Mucosa of stomach (tissue), 1 donor: Measurements from ENCODE around the gene ACTR6.
A peak's percentile ranks its signal among the peaks of the same experiment; 100 is the strongest.

Source experiments
- H3K27me3 ChIP-seq: one replicate; pipeline ENCODE4 v1.7.0; 2013; ENCODE audit warnings: mild to moderate bottlenecking, low read length; ENCODE audit not compliant: control insufficient read depth, insufficient read depth
- H3K36me3 ChIP-seq: one replicate; pipeline ENCODE4 v1.7.0; 2013; ENCODE audit warnings: low read length; ENCODE audit not compliant: control insufficient read depth, insufficient read depth
- H3K4me1 ChIP-seq: one replicate; pipeline ENCODE4 v1.7.0; 2013; ENCODE audit warnings: mild to moderate bottlenecking, low read length; ENCODE audit not compliant: control insufficient read depth, insufficient read depth
- H3K4me3 ChIP-seq: one replicate; pipeline ENCODE4 v1.7.0; 2013; ENCODE audit warnings: low read length
- H3K9ac ChIP-seq: one replicate; pipeline ENCODE4 v1.7.0; 2013; ENCODE audit warnings: mild to moderate bottlenecking, low read length, moderate library complexity
- H3K9me3 ChIP-seq: one replicate; pipeline ENCODE4 v1.7.0; 2013; ENCODE audit warnings: mild to moderate bottlenecking, low read length, moderate library complexity; ENCODE audit not compliant: control insufficient read depth
- donor health status: Pancreatic carcinoma.

Gene ACTR6

DNA sequence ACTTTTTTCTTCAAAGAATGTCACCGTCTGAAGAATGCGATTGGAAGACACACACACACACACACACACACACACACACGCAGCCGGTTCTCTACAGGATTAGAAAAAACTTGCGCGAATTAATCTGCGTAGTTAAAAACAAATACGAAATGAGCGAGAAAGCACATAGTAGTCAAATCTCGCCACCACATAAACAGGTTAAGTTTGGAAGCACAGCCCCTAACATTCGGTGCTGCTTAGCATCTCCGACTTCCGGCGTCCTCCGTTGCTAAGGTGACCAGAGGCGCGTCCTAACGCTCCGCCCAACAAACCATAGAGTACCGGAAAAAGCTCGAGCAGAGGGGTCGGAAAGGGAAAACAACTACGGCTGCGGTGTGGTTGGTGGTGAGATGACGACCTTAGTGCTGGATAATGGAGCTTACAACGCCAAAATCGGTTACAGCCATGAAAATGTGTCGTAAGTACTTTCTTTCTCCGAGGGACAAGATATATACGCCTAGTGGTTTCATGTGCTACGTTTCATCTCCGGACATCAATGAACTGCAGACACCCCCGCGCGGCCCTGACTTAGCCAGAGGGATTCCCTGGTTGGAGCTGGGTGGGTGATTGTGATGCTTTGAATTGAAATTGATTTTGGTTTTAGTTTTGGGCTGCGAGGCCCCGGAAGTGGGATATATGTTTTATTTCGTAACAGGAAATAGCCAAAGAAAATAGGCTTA, at the start of gene ACTR6:
TSS of gene ACTR6 (plus strand) at position 353 of the 719 bp plus-strand sequence. CDS start at position 390, 37 bp downstream.
- Histone ChIP-seq H3K27me3 (no peaks in the 10 kb centered on the region), H3K9me3 (no peaks in the 10 kb centered on the region), H3K4me3 (peak within 1 kb of the TSS; percentile 35), H3K36me3 (no peaks in the 10 kb centered on the region), H3K9ac (peak within 1 kb of the TSS; percentile 66), H3K4me1 (peaks cover 5% of the 10 kb centered on the region)

DNA sequence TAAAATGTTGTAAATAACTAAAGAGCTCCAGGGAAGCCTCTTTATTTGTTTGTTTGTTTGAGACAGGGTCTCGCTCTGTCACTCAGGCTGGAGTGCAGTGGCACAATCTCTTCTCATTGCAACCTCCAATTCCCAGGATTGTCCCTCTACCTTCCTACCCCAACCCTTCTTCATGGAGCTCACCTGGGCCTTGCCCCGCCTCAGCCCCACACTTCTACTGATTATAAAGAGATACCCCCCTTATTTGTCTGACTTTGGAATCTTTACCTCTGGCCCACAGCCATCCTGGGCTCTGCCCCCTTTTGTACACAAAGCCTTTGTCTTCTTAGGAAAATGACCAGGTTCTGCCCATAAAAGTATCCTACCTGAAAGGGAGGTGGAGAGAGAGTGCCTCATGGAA, 48.8 kb upstream of the ACTR6 start:
- Histone ChIP-seq H3K4me1 (peaks cover 3% of the 10 kb centered on the region), H3K9ac (no peak overlapping the region), H3K36me3 (no peaks in the 10 kb centered on the region), H3K4me3 (no peak overlapping the region), H3K9me3 (no peaks in the 10 kb centered on the region), H3K27me3 (no peaks in the 10 kb centered on the region)

DNA sequence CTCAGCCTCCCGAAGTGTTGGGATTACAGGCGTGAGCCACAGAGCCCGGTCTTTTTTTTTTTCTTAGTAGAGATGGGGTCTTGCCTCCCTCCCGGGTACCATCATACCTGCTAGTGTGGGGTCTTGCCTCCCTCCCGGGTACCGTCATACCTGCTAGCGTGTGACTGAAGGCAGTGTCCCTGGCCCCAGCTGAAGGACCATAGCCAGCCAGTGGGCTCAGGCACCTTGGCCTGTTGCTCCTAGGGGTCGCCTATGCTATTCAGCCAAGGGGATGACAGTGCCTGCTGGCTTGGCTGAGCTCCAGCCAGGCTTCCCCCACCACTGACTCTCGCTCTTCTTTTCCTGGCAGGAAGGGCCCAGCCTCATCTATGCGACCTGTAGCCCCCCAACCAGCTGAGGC, 47.5 kb upstream of the ACTR6 start:
- H3K36me3 ChIP-seq, result no peaks in the 10 kb centered on the region
- H3K27me3 ChIP-seq, result no peaks in the 10 kb centered on the region
- peaks cover 3% of the 10 kb centered on the region for H3K4me1 ChIP-seq
- no peak overlapping the region for H3K9ac ChIP-seq
- no peaks in the 10 kb centered on the region for H3K9me3 ChIP-seq
- no peak overlapping the region for H3K4me3 ChIP-seq

DNA sequence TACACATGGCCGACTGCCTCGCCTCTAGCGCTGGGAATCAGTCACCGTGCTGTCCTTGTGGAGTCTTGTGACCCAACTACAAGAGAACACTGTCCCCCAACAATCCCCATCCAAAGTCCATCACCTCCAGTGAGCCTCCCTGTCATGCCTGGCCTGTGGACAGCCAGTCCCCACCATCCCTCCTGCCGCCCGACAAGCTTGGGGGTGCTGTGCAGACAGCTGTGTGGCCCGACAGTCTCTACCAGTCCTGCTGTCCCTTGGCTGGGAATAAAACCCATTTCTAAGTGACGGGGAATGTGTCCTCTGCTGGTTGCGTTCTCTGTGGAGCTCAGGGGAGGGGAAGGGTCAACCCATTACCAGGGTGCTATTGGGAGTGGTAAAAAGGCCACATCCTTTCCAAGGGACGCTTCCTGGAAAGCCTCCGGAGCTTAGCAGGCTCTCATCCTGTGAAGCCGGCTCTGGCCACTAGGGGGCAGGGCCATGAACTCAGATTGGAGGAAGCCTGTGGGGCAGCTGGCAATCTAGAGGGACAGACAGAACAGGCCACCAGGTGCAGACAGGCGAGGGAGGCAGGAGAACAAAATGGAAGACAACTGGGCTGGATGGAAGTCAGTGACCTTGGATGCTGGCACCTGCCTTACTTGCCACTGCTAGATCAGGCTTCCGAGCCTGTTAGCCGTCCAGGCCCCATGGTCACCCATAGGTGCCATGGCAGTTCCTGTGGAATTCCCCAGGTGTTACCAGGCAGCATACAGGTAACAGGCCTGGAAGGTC, 46.0 kb upstream of the ACTR6 start:
- Histone ChIP-seq H3K4me1 (peaks cover 3% of the 10 kb centered on the region), H3K9ac (no peak overlapping the region), H3K27me3 (no peaks in the 10 kb centered on the region), H3K36me3 (no peaks in the 10 kb centered on the region), H3K9me3 (no peaks in the 10 kb centered on the region), H3K4me3 (no peak overlapping the region)

DNA sequence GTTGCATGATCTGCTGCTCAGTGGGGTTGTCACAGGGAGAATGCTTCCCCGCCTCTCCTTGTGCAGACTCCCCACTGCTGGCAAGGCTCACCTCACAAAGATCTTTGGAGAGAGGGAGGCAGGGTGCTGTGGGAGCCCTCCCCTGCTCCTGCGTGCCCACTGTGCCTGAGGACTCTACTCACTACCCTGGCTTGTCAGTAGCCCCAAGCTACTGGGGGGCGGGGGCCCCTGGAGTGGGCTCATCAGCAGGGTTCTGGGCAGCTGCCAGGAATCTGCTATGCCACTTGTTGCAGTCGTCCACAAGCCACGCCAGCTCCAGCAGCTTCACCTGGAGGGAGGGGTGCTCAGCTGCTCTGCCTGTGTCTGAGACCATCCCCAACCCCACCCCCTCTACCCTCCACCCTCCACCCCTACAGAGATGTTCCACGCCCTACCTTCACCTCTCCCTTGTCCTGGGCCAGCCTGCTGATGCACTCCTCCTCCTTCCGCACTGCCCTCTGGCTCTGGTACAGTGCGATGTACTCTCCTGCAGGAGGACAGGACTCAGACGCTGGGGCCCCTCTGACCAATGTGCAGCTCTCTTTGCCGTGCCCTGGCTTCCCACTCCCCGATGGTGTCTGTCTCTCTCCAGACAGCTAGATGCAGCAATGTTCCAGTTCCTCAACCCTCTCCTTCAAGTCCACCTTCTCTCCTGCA, 43.7 kb upstream of the ACTR6 start:
- Histone ChIP-seq H3K27me3 (no peaks in the 10 kb centered on the region), H3K9ac (no peak overlapping the region), H3K4me1 (peaks cover 3% of the 10 kb centered on the region), H3K4me3 (no peak overlapping the region), H3K36me3 (no peaks in the 10 kb centered on the region), H3K9me3 (no peaks in the 10 kb centered on the region)

DNA sequence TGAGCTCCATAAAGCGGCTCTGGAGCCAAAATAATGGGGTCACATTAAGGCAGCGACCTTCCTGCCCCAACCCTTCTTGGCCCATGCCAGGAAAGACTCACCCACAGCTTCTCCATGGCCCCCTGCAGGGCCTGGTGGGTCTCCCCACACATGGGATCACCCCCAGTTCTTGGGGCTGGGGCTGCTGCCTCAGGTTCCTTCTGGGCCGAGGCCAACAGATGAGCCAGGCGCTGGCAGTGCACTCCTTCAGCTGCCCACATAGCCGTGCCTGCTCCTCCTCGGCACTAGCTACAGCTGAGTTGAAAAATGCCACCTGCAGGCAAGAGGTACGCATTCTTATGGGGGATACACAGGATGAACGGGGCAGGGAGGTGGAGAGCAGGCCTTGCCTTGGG, 43.2 kb upstream of the ACTR6 start:
- peaks cover 3% of the 10 kb centered on the region for H3K4me1 ChIP-seq
- H3K27me3 ChIP-seq, result no peaks in the 10 kb centered on the region
- H3K36me3 ChIP-seq, result no peaks in the 10 kb centered on the region
- no peak overlapping the region for H3K9ac ChIP-seq
- no peak overlapping the region for H3K4me3 ChIP-seq
- no peaks in the 10 kb centered on the region for H3K9me3 ChIP-seq

DNA sequence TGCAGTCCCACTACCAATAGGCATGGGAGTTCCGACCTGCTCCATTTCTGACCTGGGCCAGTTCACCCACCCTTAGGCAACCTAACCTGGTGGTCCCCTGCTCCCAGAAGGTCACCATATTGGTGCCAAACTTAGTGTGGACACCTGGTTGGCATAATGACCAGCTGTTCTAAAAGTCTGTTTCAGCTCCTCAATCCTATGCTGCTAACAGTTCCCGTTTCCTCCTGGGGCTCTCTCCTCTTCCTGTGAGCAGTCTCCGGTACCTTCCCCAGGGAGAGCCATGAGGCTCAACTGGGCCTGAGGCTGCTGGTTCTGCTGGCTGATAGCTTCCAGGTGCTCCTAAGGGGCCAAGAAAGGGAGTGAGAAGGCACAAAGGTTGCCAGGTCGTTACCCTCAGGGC, 42.1 kb upstream of the ACTR6 start:
- no peaks in the 10 kb centered on the region for H3K27me3 ChIP-seq
- H3K9ac ChIP-seq, result no peak overlapping the region
- H3K4me3 ChIP-seq, result no peak overlapping the region
- H3K9me3 ChIP-seq, result no peaks in the 10 kb centered on the region
- peaks cover 5% of the 10 kb centered on the region for H3K4me1 ChIP-seq
- H3K36me3 ChIP-seq, result no peaks in the 10 kb centered on the region

DNA sequence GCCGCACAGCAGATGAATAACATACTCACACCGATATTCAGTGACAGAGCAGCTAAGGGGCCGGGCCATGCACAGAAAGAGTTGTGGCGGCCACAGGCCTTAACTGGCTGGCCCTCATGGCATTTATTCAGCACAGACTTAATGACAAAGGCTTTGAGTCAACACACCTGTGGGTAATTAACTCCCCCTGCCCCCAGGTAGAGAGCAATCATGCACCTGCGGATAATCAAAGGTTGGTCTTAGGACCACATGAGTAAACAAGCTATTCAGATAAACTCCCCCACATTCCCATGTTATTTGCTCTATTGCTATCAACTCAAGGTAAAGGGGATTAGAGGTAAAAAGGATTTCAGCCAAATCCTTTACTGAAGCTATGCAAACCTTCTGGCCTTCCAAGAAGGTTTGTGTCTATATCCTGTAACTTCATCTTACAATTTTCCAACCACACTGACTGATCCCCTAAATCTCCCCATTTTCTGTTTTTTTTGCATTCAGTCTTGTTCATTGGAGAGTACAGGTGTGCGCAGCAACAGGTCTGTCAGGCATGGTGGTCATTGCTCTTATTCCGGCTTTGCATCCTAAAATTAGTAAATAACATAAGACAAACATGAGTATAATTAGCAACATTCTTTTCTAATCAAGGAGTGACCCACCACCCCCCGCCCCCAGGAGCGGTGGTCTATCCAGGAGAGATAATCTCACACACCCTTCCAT, 41.1 kb upstream of the ACTR6 start:
- Histone ChIP-seq H3K9me3 (no peaks in the 10 kb centered on the region), H3K9ac (no peak overlapping the region), H3K4me1 (peaks cover 12% of the 10 kb centered on the region), H3K4me3 (no peak overlapping the region), H3K36me3 (no peaks in the 10 kb centered on the region), H3K27me3 (no peaks in the 10 kb centered on the region)

DNA sequence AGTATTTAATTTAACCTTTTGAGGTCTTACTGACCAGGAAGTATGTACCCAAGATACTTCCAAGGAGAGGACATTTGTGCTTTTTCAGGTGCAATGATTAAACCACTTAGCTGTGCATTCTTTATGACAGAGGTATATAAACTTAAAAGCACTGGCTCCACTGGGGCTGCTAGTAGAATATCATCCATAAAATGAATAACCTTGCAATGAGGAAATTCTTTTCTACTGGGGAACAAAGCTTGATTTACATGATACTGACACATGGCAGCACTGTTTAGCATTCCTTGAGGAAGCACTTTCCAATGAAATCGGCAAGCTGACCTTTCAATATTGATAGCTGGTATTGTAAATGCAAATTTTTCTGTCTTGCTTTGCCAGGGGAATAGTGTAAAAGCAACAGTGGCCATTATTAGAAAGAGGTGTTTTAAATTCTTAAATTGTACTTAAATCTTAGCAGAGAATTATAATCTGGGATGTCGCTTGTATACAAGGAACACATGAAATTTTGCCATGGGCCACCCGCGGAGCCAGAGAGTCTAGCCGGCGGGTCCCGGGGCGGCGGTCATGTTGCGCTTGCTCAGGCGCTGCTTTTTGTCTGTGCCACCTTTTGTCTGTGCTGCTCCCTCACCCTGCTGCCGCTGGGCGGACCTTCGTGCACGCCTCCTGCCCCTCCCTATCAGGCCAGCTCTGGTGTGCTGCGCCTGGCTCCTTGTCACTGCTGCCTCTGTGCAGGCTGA, 37.0 kb upstream of the ACTR6 start:
- Histone ChIP-seq H3K9me3 (no peaks in the 10 kb centered on the region), H3K27me3 (no peaks in the 10 kb centered on the region), H3K4me1 (peaks cover 9% of the 10 kb centered on the region), H3K4me3 (peak overlapping the region; percentile 41), H3K9ac (peak overlapping the region; percentile 17), H3K36me3 (no peaks in the 10 kb centered on the region)

DNA sequence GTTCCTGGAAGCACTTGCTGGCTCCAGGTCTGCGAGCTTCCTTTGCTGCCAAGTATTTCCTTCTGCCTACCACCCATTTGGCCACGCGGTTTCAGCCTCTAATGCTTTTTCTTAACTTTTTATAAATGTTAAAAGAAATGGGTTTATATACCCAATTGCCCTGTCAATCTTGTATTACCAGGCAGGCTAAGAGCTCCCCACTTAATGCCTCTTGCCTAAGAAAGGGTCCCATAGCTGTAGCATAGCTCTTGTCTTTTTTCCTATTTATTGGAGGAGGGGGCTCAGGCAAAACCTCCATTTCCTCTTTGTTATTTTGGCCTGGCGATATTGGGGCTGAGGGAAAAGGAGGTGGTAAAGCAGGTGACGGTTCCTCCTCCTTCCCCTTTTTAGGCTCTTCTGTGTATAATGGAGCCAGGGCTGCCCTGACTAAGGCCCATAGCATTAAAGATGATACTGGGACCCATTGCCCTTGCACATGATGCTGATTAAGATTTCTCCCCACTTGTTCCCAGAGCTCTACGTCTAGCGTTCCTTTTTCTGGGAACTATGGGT, 36.4 kb upstream of the ACTR6 start:
- Histone ChIP-seq H3K4me3 (no peak overlapping the region), H3K4me1 (peaks cover 9% of the 10 kb centered on the region), H3K27me3 (no peaks in the 10 kb centered on the region), H3K9me3 (no peaks in the 10 kb centered on the region), H3K9ac (peak overlapping the region; percentile 17), H3K36me3 (no peaks in the 10 kb centered on the region)

DNA sequence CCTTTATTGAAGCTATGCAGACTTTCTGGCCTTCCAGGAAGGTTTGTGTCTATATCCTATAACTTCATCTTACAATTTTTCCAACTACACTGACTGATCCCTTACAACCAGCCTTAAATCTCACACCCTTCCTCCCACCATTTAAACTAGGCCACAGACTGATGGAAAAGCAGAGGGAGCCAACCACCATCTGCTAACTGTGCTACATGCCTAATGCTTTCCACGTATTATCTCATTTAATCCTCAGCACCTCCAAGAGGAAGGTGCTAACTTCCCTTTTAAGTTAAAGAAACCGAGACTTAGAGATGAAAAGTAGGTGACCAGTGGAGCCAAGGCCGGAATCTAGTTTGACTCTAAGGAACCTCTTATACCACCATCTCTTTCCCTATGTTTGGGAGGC, 35.3 kb upstream of the ACTR6 start:
- Histone ChIP-seq H3K9me3 (no peaks in the 10 kb centered on the region), H3K9ac (no peak overlapping the region), H3K36me3 (no peaks in the 10 kb centered on the region), H3K4me1 (peaks cover 9% of the 10 kb centered on the region), H3K4me3 (no peak overlapping the region), H3K27me3 (no peaks in the 10 kb centered on the region)
